Measurements from ENCODE around the gene CDKN1A.
A peak's percentile ranks its signal among the peaks of the same experiment; 100 is the strongest.
"Not testable (repeated sequence)": the region's sequence is repeated elsewhere in the genome, so short reads cannot be mapped to it uniquely, and the experiment has no call there.

Gene CDKN1A

GRCh38 chr6:36678488-36679042 lies at the start of gene CDKN1A:
Gene CDKN1A (plus strand): TSS chr6:36678714. CDS start chr6:36684102, 5,388 bp downstream.
- DNase-seq: peak; percentile 80 to 98

- no peak for DNase-seq
Observed at GRCh38 chr6:36629784-36630183, 48.7 kb upstream of the CDKN1A start.

GRCh38 chr6:36631326-36632011 lies 47.0 kb upstream of the CDKN1A start:
- DNase-seq: no peak

- DNase-seq: no peak
Observed at GRCh38 chr6:36633370-36633769, 45.1 kb upstream of the CDKN1A start.

GRCh38 chr6:36633915-36634314 lies 44.6 kb upstream of the CDKN1A start:
- DNase-seq: peak in 1 of 2 experiments; percentile 58

DNA sequence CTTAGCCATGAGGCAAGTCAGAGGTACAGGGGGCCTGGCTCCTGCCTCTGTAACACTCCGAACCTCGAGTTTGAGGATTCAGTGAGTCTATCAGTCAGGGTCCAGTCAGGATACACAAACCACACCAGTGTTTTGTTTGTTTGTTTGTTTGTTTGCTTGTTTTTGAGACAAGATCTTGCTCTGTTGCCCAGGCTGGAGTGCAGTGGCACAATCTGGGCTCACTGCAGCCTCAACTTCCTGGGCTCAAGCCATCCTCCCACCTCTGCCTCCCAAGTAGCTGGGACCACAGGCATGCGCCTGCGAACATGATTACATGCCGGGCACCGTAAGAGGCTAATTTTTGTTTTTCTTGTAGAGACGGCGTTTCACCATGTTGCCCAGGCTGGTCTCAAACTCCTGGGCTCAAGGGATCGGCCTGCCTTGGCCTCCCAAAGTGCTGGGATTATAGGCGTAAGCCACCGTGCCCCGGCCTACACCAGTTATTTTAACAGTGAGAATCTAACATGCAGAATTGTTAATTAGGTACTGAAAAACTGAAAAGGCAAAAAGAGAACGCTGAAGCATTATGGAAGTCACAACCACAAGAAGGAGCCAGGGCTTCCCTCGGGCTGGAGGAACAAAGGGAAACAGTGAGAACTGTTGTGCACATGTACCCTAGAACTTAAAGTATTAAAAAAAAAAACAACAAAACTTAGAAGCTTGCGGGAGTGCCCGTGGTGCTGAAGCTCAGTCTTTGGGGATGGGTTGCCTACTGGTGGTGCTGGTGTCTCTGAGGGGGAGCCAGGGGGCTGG lies 44.0 kb upstream of the CDKN1A start:
- DNase-seq: no peak

DNA sequence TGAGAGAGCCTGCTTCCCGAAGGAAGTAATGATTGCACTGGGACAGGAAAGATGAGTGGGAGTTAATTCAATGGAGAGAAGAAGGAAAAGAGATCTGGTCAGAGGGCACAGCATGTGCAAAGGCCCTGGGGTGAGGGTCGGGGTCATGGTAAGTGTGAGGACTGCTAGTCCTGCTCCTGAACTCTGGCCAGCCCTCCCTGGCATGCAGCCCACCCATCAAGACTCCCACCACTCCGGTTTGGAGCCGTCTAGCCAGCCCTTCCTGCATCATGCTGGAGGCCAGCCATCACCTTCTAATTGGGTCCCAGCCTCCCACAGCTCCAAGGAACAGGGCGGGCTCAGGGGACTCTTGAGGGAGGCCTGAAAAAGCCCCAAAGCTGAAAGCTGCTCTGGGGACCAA lies 42.2 kb upstream of the CDKN1A start:
- no peak for DNase-seq

- DNase-seq: no peak
Observed at GRCh38 chr6:36636687-36637418, 41.7 kb upstream of the CDKN1A start.

DNA sequence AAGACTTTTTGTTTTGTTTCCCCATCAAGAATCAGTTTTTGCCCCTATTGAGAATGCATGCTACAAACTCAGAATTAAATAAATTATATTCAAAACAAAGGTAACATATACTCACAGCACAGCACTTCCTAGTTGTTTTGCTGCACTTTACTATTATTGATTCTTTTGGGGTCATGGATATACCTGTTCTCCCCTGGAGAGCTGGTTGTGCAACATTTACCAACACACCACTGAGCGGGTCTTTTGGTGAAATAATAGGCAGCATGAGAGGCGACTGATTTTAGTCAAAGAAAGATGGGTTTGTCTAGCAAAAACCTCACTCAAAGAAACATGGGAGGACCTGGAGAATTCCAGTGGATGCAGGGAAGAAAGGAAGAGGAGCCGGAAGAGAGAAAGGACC lies 39.9 kb upstream of the CDKN1A start:
- no peak for DNase-seq

DNA sequence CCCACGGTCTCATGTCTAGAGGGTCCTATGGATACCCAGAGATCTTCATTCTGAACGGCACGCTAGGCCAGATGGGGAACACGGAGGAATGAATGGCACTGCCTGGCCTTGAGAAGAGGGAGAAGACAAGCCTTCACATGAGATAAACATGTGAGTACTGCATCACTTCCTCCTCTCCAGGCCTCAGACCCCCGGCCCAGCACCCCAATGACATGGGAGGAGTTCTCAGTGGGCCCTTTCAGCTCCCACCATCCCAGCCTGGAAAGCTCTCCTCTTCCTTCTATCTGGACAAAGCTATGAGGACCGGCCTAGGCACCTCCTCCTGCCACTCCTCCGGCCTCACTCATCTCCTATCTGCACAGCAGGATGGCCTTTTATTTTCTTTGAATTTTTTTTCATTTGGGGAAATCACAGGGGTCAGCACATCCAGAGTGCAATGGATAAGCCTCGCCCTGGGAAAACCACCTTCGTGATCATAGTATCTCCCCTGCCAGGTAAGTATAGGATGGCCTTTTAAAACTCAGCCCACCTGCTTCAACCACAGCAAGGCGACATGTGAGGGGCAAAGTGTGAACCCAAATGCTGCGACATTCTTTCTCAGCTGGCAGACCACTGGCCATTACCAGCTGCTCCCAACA lies 39.2 kb upstream of the CDKN1A start:
- no peak for DNase-seq

DNA sequence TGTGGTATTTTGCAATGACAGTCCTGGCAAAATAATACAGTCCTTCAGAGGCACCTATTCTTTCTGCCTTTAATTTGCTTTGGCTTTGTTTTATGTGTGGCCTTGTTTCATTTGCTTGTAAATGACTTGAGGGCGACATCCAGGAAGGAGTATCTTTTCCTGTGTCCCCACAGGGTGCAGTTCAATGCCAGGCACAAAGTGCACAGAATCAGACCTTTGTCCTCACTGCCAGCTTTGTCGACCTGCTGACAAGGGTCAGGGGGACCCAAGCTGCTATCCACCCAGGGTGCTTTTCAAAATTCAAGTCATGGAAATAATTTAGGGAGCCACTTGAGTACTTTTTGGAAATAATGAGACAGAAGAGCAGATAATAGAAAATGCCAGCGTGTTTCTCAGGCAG lies 37.0 kb upstream of the CDKN1A start:
- no peak for DNase-seq

DNA sequence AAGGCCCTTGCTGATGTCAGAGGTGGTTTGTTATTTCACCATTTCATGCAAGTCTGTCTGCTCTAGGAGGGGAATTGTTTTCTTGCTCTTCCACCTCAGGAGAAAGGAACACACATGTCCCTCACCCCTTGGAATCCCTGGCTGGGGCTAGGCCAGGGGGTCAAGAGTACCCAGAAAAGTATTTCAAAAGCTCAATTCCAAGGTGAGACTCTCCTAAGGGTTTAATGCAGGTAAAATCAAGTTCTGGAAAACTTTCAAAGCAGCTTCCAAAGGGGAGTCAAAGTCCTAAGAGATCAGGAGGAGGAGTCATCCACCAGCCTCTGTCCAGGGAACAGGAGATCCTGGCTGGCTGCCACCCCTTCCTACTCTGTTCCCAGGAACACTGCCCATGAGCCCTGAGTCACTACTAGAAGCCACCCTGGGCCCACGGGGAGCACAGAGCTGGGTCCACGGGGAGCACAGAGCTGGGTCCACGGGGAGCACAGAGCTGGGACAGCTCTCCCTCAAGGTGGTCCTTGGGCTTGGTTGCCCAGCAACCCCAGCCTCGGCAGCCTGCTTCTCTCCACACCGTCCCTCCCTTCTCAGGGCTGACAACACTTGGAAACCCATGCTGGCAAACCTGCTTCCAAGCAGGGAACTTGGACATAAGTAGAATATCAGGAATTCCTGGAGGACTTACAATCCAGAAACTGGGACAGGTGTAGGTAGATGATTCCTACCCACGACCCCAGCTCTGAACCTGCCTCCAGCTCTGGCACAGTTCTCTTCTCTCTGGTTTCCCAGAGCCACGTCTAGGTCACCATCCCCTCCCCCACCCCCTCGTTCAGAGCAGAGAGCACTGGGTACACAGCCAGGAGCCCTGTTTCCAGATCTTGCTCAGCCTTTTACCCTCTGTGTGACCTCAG lies 35.3 kb upstream of the CDKN1A start:
- DNase-seq: peak in 1 of 2 experiments; percentile 71

DNA sequence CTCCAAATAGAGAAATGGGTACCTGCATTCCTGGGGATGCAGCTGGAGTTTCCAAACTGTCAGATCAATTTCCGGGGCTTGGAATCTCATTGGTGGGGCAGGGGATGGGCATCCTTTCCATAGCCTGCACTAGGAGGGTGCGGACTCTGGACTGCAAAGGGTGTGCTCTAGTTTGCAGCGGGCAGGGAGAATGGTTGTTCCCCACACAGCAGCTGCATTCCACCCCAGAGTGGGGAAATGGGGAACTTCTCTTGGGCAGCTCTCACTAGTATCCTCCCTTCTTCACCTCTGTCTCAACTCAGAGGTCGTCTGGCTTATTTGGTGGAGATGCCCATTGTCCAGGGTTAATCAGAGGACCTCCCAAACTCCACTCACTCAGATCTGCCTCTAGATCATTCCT lies 34.5 kb upstream of the CDKN1A start:
- DNase-seq: no peak

DNA sequence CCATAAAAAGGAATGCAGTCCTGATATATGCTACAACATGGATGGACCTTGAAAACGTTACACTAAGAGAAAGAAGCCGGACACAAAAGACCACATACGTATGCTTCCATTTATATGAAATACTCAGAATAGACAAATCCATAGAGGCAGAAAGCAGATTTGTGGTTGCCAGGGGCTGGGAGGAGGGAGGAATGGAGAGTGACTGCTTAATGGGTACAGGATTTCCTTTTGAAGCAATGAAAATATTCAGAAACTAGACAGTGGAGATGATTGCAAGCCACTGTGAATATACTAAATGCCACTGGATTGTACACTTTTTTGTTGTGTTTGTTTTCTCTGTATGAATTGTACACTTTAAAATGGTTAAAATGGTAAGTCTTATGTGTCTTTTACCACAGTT lies 29.4 kb upstream of the CDKN1A start:
- DNase-seq: no peak

DNA sequence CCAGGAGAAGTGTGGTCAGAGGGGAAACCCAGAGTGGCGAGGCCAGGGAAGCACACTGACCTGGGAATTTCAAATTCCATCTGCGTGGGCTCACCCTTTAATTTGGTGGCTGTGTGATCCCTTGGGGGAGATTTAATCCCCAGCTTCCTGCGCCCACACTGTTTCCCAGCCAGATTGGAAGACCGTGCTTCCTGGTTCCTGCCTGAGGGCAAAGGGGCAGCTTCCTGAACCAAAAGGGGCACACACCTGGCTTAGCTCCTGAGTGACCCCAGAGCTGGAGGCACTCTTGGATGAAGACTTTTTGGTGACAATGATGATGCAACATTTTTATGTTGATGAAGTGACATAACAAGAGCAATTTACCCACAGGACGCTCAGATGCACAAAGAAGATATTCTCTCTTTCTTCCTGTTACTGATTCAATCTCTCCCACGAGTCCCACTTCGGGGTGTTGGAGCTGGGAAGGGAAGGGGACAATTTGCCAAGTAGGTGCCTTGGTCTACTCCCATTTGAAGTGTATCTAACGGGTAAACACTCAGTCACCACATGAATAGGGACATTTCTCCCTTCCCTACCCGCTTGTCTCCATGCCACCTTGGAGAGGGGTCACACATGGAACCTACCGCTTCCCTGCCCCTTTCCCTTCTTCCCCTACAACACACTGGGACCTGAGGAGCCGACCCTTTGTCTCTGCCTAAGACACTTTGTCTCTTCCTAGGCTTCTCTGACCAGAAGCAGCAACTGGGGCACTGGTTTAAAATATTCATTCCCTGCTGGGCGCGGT lies 28.6 kb upstream of the CDKN1A start:
- DNase-seq: no peak

- no peak for DNase-seq
Observed at GRCh38 chr6:36650848-36651478, 27.6 kb upstream of the CDKN1A start.

- no peak for DNase-seq
Observed at GRCh38 chr6:36651659-36652379, 26.7 kb upstream of the CDKN1A start.

DNA sequence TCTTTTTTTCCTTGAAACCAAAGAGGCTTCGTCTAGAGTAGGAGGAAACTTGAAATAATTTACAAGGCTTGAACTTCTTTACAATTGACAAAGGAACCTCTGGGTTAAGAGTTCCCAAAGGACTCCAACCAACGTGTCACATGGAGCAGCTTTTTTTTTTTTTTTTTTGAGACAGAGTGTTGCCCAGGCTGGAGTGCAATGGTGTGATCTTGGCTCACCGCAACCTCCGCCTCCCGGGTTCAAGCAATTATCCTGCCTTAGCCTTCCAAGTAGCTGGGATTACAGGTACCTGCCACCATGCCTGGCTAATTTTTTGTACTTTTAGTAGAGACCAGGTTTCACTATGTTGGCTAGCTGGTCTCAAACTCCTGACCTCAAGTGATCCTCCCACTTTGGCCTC lies 24.0 kb upstream of the CDKN1A start:
- DNase-seq: not testable (repeated sequence)

DNA sequence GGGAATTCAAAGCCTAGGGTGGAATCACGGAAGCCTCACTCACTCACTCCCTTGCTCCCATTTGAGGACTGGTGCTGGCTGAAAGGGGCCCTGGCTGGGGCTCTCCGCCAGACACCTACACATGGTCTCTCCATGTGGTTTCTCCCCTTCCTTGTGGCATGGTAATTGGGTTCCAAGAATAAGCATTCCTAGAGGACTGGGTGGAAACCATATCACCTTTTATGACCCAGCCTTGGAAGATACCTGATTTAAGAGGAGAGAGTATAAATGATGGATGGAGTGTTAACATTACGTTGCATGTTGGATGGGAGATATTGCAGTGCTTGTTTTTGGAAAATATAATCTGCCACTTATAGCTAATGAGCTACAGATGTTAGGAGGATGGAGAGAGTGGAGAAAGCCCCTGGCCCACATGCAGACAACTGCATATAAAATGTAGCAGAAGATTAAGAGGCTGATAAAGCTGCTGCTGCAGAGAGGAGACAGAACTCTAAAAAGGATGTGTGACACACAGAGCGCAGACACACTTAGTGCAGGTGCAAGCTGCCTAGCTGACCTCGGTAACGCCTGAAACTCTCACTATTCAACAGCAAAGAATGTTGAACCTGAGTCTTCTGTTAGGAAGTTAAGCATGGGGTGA lies 23.3 kb upstream of the CDKN1A start:
- no peak for DNase-seq

Measured in NCI-H446 (cell line).